ENCODE results near the gene VWA8.

VWA8 gene

GRCh38 chr13:41634407-41634806 is 326.5 kb downstream of the VWA8 start:
- TF ChIP-seq ZFX (IDR thresholded peaks at IDR 0.05) (no peak), CTCF (conservative IDR thresholded peaks at IDR 0.05) (no peak)
- no peak overlapping the region for H3K27ac ChIP-seq

GRCh38 chr13:41633776-41634175 is 327.1 kb downstream of the VWA8 start:
- TF ChIP-seq CTCF (conservative IDR thresholded peaks at IDR 0.05) (no peak), ZFX (IDR thresholded peaks at IDR 0.05) (no peak)
- no peak overlapping the region for H3K27ac ChIP-seq

GRCh38 chr13:41631296-41631965 is 329.5 kb downstream of the VWA8 start:
- no peak overlapping the region for H3K27ac ChIP-seq

GRCh38 chr13:41627425-41627824 is 333.5 kb downstream of the VWA8 start:
- TF ChIP-seq CTCF (conservative IDR thresholded peaks at IDR 0.05) (no peak), ZFX (IDR thresholded peaks at IDR 0.05) (no peak)
- H3K27ac ChIP-seq: no peak overlapping the region

More at GRCh38 chr13:41631296-41631965, 329.5 kb downstream of the VWA8 start:
- TF ChIP-seq ZFX (IDR thresholded peaks at IDR 0.05): no peak
- TF ChIP-seq CTCF (conservative IDR thresholded peaks at IDR 0.05): no peak

GRCh38 chr13:41624041-41624440 is 336.9 kb downstream of the VWA8 start:
- H3K27ac ChIP-seq: no peak overlapping the region
- no peak for TF ChIP-seq CTCF (conservative IDR thresholded peaks at IDR 0.05)
- TF ChIP-seq ZFX (IDR thresholded peaks at IDR 0.05): no peak

- no peak for TF ChIP-seq CTCF (conservative IDR thresholded peaks at IDR 0.05)
- TF ChIP-seq ZFX (IDR thresholded peaks at IDR 0.05): no peak
- no peak overlapping the region for H3K27ac ChIP-seq
These were observed 338.2 kb downstream of the VWA8 start for GRCh38 chr13:41622432-41623429.

Data from C4-2B (cell line).